Transverse colon (tissue), 4 donors: ENCODE measurements around the gene RAPGEF4. TPM values are rescaled to one million over a fixed set of nuclear protein-coding genes. Genes with fewer than 3 reads are reported as not detected.

Experiments used
- DNase-seq: peaks from one replicate; pipeline ENCODE4 v3.0.0-alpha.2; 2019
- H3K27ac ChIP-seq, 4 donors: fragments of 200-600 bp; sonication (generic); 2 replicates each; pipeline ENCODE4 v1.5.1; 2016 to 2018; ENCODE audit warnings: inconsistent platforms in 4 of 4
- H3K27me3 ChIP-seq: fragments of 200-600 bp; sonication (generic); 2 replicates; pipeline ENCODE4 v1.5.1; 2017; ENCODE audit warnings: inconsistent platforms
- H3K36me3 ChIP-seq, 4 donors: fragments of 200-600 bp; sonication (generic); 2 replicates each; pipeline ENCODE4 v1.5.1; 2017 to 2019; ENCODE audit warnings: inconsistent platforms in 4 of 4
- H3K4me1 ChIP-seq, 4 donors: fragments of 200-600 bp; sonication (generic); 2 replicates each; pipeline ENCODE4 v1.5.1; 2017 to 2020; ENCODE audit warnings: inconsistent platforms in 4 of 4
- H3K4me3 ChIP-seq, 4 donors: fragments of 200-600 bp; sonication (generic); 1 replicate in 1 of 4; 2 replicates in 3 of 4; pipeline versions ENCODE4 v1.5.1 to v1.6.1; 2017 to 2019; ENCODE audit warnings: inconsistent platforms in 4 of 4
- H3K9me3 ChIP-seq, 2 donors: fragments of 200-600 bp; sonication (generic); 2 replicates each; pipeline ENCODE4 v1.5.1; 2017 to 2019; ENCODE audit warnings: inconsistent platforms in 2 of 2
- EP300 ChIP-seq: sonication (generic); formaldehyde crosslinking; IDR thresholded peaks from one replicate; pipeline ENCODE4 v1.6.1; 2017; ENCODE audit warnings: antibody characterized with exemption, low read depth
- POLR2A ChIP-seq: fragments of 450-650 bp; IDR thresholded peaks from one replicate; pipeline ENCODE4 v1.6.1; 2016; ENCODE audit warnings: antibody characterized with exemption, mild to moderate bottlenecking, moderate library complexity
- POLR2AphosphoS5 ChIP-seq, 3 donors: sonication (generic); formaldehyde crosslinking; IDR thresholded peaks; one replicate each; pipeline ENCODE4 v1.6.1; 2016; ENCODE audit warnings: antibody characterized with exemption in 3 of 3
- WGBS, 2 donors: methylation state at CpG; one replicate each; pipeline ENCODE4 v1.1.5; 2018; ENCODE audit warnings: low coverage in 1 of 2; 5-methylcytosine and 5-hydroxymethylcytosine counted together
- in situ Hi-C, 4 donors: fragments of 200-750 bp; cut with MboI; loops; one replicate each; pipeline versions ENCODE4 v1.15.0 to v1.15.1; 2017; ENCODE audit warnings: low sequenced_read_pairs in 3 of 4, low pct_ligation_motif_present in 1 of 4, low pct_unique_long_range_greater_than_20kb in 1 of 4
- intact Hi-C: fragments of 100-400 bp; cut with DNase I; formaldehyde crosslinking; loops from one replicate; pipeline ENCODE4 v1.15.1; 2023; ENCODE audit warnings: low total_unique reads
- total RNA-seq, 4 donors: library from RNA; depleted of rRNA; stranded (reverse); fragments of >200 nt; gene quantifications; one replicate each; pipeline ENCODE4 v1.1.0, GENCODE V29; 2016
- TF ChIP-seq, protein P1 (sequence below), 5 experiments: fragments of 200-600 bp in 3 of 5; fragments of 450-650 bp in 2 of 5; sonication (generic) in 3 of 5; IDR thresholded peaks; 1 replicate in 2 of 5; 2 replicates in 3 of 5; pipeline ENCODE4 v1.5.1; 2016 to 2017; ENCODE audit warnings: antibody characterized with exemption in 5 of 5, inconsistent platforms in 3 of 5, mild to moderate bottlenecking in 2 of 5, moderate library complexity in 1 of 5

Gene RAPGEF4
- total RNA-seq, 4 donors from 2014 or later = 1.4 to 12.3 (median 2.2) TPM; not detected in 1

DNA sequence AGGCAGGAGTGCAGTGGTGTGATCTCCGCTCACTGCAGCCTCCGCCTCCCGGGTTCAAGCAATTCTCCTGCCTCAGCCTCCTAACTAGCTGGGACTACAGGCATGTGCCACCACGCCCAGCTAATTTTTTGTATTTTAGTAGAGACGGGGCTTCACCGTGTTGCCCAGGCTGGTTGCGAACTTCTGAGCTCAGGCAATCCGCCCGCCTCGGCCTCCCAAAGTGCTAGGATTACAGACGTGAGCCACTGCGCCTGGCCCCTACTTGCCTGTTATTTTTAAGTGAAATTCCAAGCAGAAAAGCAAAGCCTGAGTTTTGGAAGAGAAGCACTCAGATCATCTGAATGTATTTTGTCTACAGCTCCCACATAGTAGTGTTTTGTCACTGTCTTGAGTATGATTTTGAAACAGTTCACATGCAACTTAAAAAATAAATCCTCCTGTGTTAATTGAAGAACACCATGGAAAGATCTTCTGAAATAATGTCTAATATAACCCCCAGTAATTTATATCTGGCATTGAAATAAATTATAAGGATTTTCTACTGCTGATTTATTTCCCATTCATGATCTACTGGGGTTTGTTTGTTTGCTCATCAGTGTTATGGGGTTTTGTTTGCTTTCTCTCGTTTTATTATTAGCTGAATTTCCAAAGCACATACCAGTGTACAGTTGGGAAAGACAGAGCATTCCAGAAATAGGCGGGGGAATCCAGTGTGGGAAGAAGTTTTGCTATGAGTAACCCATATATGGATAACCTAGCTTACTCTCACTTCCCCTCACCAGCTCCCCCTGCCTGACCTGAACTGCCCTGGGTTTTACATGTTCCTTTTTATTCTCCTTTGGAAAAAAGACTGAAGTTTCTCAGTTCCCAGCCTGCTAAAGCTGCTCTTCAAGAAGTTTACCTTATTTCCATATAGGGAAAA is 259.9 kb downstream of the RAPGEF4 start:
- Histone ChIP-seq H3K27ac (peak overlapping the region in 2 of 4 donors; percentile 47 to 49), H3K4me3 (no peak overlapping the region), H3K4me1 (peaks cover 0 to 9% (median 2%) of the 10 kb centered on the region in 4 donors), H3K9me3 (no peaks in the 10 kb centered on the region), H3K36me3 (no peaks in the 10 kb centered on the region), H3K27me3 (no peaks in the 10 kb centered on the region)
- TF ChIP-seq POLR2A = no peak
- no peak for TF ChIP-seq EP300
- TF ChIP-seq, protein P1, sequence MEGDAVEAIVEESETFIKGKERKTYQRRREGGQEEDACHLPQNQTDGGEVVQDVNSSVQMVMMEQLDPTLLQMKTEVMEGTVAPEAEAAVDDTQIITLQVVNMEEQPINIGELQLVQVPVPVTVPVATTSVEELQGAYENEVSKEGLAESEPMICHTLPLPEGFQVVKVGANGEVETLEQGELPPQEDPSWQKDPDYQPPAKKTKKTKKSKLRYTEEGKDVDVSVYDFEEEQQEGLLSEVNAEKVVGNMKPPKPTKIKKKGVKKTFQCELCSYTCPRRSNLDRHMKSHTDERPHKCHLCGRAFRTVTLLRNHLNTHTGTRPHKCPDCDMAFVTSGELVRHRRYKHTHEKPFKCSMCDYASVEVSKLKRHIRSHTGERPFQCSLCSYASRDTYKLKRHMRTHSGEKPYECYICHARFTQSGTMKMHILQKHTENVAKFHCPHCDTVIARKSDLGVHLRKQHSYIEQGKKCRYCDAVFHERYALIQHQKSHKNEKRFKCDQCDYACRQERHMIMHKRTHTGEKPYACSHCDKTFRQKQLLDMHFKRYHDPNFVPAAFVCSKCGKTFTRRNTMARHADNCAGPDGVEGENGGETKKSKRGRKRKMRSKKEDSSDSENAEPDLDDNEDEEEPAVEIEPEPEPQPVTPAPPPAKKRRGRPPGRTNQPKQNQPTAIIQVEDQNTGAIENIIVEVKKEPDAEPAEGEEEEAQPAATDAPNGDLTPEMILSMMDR (IDR thresholded peaks at IDR 0.05) = no peak
- no peak for TF ChIP-seq POLR2AphosphoS5 (IDR thresholded peaks at IDR 0.05)
- DNase-seq = peak; percentile 15
- intact Hi-C loops (no loop called here), in situ Hi-C loops (no loop called here)
- WGBS, 2 donors = 40 to 60% methylated on average over 10 to 14 of the region's 14 CpGs

DNA sequence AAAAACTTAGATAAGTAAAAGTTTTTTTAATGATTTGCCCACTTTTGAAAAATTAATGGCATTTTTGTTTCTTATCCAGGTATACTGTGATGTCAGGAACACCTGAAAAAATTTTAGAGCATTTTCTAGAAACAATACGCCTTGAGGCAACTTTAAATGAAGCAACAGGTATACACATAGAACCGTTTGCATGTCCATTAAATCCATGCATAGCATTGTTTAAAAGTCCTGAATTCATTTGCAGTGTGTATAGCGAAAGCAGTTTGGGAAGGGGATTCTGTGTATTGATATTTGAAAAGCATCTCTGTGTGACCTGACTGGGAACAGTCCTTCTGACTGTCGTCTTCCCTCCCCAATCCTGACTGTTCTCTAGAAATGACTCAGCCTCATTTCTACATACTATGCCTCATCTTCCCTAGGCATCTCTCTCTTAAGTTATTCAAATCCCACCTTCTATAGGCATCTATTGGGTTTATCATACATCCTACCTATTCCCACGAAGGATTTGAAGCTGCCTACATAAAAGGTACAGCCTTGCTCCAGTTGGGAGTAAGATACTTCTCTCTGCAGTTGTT is 260.8 kb downstream of the RAPGEF4 start:
- DNase-seq = no peak
- in situ Hi-C loops = no loop called here

DNA sequence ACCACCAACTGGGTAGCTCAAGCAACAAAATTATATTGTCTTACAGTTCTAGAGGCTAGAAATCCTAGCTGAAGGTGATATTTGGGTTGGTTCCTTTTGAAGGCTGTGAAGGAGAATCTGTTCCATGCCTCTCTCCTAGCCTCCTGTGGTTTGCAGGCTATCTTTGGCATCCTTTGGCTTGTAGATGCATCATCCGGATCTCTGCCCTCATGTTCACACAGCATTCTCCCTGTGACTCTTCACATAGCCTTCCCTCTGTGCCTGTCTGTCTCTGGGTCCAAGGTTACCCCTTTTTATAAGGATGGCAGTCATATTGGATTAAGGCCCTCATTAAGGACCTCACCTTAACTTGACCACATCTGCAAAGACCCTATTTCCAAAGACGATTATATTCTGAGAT is 261.4 kb downstream of the RAPGEF4 start:
- H3K36me3 ChIP-seq = no peaks in the 10 kb centered on the region
- no peaks in the 10 kb centered on the region for H3K9me3 ChIP-seq
- 93 to 100% methylated on average over 1 to 2 of the region's 2 CpGs for WGBS, 2 donors
- peaks cover 0 to 9% (median 2%) of the 10 kb centered on the region in 4 donors for H3K4me1 ChIP-seq
- H3K27ac ChIP-seq = no peak overlapping the region
- TF ChIP-seq EP300 (no peak), POLR2A (no peak), POLR2AphosphoS5 (IDR thresholded peaks at IDR 0.05) (no peak)
- TF ChIP-seq, protein P1 (IDR thresholded peaks at IDR 0.05) = no peak
- in situ Hi-C loops (no loop called here), intact Hi-C loops (no loop called here)
- no peak for DNase-seq
- H3K27me3 ChIP-seq = no peaks in the 10 kb centered on the region
- H3K4me3 ChIP-seq = no peak overlapping the region

More for the DNA sequence above, 260.8 kb downstream of the RAPGEF4 start:
- no peak overlapping the region for H3K27ac ChIP-seq
- H3K4me3 ChIP-seq = no peak overlapping the region
- no peaks in the 10 kb centered on the region for H3K36me3 ChIP-seq
- 68 to 69% methylated on average over 4 to 5 of the region's 5 CpGs for WGBS, 2 donors
- H3K4me1 ChIP-seq = peaks cover 0 to 9% (median 2%) of the 10 kb centered on the region in 4 donors
- TF ChIP-seq POLR2AphosphoS5 (IDR thresholded peaks at IDR 0.05) = no peak
- TF ChIP-seq POLR2A = no peak
- no peak for TF ChIP-seq EP300
- TF ChIP-seq, protein P1 (IDR thresholded peaks at IDR 0.05) = no peak
- no peaks in the 10 kb centered on the region for H3K9me3 ChIP-seq
- no peaks in the 10 kb centered on the region for H3K27me3 ChIP-seq
- intact Hi-C loops = no loop called here

DNA sequence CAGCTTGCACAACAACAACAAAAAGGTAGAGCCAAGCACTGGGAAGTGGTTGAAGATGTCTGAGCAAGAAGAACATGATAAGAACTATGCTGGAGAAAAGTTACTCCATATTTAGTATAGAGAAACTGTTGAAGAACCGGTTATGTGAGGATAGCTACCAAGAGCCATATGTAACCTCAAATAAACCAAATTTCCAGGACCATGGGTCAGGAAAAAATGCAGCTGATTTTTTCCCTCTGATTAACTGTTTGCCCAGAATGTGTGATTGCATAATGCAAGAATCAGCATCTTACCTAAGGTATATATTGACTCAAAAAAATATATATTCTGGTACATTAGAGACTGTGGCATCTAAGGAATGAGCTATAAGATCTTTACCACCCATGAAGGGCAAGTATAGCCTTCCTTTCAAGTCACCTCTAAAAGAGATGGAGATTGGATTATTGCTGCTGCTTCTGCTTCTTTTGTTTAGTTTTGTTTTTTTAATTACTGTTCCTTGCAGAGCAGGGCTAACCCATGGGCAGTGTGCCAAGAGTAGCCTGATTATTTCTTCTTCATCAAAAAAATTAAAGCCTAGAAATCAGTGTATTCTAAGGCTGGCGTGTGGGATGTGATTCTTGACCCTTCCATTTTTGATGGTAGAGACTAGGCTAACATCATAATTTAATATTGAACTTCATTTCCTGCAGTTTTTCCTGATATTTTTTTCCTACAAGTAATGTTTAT is 263.1 kb downstream of the RAPGEF4 start:
- 83 to 86% methylated on average over 2 of the region's 2 CpGs for WGBS, 2 donors
- no peak overlapping the region for H3K4me3 ChIP-seq
- peaks cover 0 to 9% (median 2%) of the 10 kb centered on the region in 4 donors for H3K4me1 ChIP-seq
- intact Hi-C loops (no loop called here), in situ Hi-C loops (no loop called here)
- H3K27me3 ChIP-seq = no peaks in the 10 kb centered on the region
- H3K36me3 ChIP-seq = no peaks in the 10 kb centered on the region
- no peak for DNase-seq
- no peak overlapping the region for H3K27ac ChIP-seq
- no peaks in the 10 kb centered on the region for H3K9me3 ChIP-seq
- TF ChIP-seq POLR2A (no peak), POLR2AphosphoS5 (IDR thresholded peaks at IDR 0.05) (no peak), EP300 (no peak)
- TF ChIP-seq, protein P1 (IDR thresholded peaks at IDR 0.05) = no peak
